Epidermal melanocyte (primary cell): ENCODE results near the gene FAM53C.
"Not testable (repeated sequence)": the region's sequence is repeated elsewhere in the genome, so short reads cannot be mapped to it uniquely, and the experiment has no call there.

ENCODE experiments used
- DNase-seq: peaks from one replicate; pipeline ENCODE4 v3.0.0; 2011; ENCODE audit warnings: low spot score; ENCODE audit not compliant: insufficient read length

The FAM53C gene

DNA sequence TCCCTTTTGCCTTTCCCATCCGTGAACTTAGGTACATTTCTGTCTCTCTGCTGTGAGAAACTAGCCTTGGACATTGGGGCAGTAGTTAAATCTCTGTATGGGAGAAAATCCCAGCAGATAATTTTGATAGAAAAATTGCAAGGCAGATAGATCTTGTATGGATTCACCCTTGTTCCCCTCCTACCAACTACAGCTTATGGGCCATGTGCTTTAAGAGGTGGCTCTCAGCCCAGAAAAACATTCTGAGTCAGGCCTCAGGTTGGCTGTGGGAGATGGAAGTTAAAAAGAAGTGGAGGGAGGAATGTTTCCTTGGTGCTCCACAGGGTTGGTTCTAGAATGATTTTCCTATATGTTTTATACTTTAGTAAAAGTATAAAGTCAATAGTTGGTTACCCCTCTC, 13.0 kb downstream of the FAM53C start:
- DNase-seq: no peak

DNA sequence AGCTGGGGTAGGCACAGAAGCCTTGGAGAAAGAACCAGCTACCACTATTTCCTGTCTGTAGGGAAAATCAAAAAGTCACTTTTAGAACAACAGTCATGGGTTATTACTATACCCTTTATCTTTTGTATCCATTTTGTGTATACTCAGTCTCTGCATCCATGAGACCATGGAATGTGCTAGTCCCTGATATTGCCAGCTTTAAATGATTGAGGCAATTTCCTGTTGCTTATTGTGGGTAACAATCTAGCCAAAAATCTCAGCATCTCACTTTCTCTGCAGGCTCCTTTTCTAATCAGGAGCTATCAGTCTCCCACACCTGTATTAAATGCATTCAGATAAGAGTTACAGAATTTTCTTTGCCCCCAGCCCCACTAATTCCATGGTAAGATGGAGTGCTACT, 13.5 kb downstream of the FAM53C start:
- DNase-seq: no peak

DNA sequence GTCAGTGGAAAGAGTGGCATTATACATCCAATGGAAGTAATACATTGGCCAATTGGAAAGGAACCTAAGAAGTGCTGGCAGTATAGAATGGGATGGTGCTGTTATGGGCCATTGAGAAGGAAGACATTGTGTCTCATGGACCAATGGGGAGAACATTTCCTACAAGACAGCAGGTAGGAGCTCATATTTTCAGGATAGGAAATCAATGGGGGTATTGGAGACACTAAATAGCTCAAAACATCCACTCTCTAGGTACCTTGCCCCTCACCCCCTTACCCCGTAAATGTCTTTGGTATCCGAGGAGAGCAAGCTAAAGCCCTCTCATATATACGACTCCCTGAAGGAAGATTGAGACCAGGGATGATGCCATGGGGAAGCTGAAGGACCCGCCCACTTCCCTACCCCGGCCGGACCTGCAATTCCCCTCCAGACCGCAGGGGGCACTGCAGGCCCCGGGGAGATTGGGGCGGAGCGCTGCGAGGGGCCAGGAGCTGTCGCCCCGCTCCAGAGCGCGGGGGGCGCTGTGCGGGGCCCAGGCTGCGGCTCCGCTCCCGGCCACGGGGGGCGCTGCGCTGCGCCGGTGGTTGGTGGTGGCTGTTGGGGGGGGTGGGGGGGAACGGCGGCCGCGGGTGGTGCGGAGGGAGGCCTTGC, 14.1 kb downstream of the FAM53C start, which contains the start of gene KDM3B:
Gene KDM3B (plus strand): TSS at position 615 of the 651 bp plus-strand sequence. CDS start 111 bp downstream, outside the sequence.
- peak; percentile 80 for DNase-seq

DNA sequence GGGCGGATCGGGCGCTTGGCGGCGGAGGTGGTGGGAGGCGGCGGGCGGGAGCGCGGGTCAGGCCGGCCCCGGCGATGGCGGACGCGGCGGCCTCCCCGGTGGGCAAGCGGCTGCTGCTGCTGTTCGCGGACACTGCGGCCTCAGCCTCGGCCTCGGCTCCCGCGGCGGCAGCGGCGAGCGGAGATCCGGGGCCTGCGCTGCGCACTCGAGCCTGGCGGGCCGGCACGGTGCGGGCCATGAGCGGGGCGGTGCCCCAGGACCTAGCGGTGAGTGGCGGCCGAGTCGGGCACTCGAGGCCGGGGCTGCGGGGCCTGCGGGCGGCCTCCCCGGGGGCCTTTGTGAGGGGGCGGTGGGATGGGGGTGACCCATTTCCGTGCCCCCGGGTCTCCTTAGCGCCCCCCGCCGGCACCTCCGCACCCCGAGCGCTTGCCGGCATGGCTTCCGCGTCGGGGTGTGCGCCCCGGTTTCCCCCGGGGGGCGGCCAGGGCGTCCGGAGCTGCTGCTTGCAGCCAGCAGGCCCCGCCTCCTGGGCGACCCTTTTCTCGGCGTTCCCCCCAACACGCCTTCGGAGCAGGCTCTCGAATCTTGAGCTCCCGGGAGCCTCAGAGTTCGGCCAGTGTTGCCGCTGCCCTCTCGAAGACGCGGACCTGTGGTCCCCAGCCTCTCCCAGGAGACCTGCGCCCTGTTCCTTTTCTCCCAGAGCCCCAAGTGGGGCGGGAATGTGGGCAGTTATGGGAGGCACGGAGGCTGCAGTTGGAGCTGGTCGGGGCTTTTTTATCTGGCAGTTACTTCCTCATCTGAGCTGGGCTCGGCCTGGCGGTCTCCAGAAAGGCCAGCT, 14.9 kb downstream of the FAM53C start:
- no peak for DNase-seq

DNA sequence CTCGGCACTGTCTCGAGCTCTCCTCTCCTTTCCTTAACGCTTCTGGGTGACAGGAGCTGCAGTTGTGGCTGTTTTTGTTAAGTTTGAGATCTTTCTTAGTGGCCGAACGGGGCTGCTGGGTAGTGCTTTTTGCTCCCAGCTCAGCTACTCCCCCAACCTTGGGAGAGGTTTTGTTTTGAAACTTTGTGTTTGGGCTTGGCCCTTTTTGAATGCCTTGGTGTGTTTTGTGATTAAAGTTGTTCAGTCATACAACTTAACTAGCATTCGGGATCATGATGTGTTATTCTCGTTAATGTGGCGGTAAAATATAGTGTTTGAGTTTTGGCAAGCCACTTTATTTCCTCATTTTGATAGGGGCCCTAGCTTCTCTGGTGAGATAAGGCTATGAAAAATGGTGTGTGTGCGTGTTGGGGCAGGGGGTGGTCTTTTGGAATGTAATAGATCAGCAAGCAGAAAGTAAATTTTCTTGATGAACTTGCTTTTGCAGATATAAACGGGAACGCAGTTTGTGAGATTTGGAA, 15.6 kb downstream of the FAM53C start:
- no peak for DNase-seq

DNA sequence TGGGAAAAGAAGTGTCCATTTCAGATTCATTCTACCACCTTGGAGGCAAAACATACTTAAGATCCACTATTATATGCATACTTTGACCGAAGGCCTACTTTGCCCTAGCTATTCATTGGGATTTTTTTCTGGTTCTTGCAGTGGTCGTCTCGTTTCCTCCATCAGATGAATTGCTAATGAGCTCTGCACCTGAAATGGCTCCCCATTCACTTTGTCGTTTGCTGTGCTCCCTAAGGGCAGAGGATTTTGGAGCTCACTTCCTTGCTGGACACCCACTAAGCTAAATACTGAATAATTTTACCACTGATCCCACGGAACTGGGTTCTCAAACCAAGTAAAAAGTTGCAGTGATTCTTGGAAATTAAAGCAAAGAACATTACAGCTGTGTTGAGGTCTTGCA, 16.3 kb downstream of the FAM53C start:
- DNase-seq: no peak

DNA sequence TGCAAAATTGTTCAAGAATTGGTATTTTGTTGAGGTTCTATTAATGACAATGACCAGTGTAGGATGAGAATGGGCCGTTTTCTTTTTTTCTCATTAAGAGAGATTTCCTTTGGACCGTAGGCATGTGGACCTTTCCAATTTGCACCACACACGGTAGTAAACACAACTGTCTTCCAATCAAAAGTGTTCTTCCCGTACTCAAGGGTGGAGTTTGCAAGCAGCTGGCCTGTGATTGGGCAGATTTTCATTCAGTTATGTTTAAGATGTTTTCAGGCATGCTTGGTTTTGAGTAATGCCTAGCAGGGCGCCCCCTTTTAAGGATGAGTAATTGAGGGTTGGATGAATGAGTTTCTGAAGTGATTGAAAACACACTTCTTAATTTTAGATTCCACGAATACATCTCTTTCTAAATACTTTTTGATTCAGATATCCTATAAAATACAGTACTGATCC, 16.9 kb downstream of the FAM53C start:
- peak; percentile 60 for DNase-seq

DNA sequence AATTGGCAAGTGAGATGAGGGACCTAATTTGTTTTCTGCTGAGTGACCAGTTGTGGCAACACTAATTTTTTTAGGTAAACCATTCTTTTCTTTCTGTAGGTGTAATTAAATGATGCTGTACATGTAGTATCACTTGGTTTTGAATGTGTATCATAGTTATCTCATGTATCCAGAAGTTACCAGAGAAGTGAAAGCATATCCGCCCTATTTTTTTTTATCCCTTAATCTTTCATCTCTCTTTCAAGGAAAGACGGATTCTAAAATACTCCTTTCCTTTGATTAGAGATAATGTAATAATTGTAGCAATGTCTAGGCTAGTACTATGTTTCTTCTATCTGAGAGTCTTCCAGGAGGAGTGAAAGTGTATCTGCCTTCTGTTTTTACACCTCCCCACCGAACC, 21.6 kb downstream of the FAM53C start:
- DNase-seq: no peak

DNA sequence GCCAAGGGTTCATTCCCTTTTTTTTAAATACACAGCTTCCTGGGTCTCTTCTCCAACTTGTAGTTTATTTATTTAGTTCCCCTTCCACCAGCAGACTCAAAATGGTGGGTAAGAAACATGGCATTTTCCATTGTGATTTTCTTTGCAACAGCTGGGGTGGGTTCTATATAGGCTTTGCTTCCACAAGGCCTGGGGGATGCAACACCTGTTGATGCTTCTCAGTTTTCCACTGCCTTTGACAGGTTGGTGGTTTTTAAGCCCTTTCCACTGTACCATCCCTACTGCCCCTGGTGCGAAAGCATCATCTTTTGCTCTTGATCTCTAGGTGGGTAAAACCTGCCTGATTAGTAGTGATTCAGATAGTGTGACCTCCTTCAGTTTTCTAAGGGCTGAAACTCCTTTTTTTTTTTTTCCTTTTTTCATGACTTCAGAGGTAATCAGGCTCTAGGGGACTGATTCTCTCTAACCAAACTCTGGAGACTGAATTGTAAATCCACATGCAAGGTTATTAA, 22.9 kb downstream of the FAM53C start:
- DNase-seq: no peak

DNA sequence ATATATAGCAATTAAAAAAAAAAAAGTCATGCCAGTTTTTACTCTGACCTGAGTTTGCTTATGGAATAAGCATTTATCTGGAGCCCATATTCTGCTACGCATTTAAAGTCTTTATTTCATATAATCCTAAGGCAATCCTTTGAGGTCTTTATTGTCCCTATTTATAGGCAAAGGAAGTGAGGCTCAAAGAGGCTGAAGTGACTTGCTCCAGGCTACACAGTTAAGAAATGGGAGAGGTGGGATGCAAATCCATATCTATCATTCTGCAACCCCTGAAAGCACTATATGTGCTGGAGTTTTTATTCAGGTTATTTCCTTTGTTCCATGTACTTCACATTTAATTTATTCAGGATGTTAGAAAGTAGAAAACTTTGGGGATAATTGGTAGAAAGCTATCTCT, 26.5 kb downstream of the FAM53C start:
- DNase-seq: no peak

DNA sequence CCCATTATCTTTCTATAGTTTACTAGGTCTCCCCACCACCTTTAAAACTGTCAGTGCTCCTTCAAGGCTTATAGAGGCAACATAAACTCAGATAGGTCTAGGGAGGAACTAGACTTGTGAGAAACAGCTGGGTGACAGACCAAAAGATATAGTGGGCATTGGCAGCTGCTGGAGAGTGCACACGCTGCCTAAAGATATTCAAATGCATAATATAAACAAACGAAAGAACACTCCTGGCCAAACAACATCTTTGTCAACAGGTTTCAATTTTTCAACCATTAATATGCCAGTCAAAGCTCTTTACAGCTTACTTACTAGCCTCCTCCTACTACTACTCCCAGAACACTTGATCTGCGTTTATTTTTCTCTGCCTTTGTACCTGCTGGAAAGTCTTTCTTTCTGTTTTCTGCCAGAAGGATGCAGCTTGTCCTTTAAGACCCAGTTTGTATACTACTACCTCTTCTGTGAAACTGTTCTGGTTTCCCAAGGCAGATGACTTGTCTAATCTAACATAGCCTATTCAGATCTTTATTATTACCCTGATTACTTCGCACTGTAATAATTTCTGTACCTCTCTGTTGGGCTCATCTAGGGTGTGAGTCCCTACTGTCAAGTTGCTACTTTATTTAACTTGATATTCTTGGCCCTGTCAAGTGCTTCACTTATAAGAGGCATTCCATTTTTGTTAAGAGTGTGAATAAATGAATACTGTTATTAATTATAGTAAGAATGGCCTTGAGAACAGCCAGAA, 28.7 kb downstream of the FAM53C start:
- no peak for DNase-seq

DNA sequence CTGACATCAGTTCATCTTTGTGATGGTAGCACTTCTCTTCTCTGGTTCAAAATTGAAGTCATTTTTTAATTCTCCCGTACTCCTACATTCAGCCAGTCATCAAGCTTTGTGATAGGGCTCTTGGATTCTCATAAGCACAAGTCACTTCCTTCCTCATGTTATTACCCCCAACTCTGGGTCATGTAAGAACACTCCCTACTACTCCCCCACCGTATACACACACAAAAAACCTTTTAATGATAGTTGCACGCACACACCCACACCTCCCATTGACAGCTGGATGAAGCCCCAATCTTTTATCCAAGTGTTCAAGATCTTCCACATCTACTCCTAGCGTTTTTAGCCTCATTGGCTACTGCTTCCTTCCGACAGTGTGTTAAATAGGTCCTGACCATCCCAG, 31.2 kb downstream of the FAM53C start:
- DNase-seq: no peak

DNA sequence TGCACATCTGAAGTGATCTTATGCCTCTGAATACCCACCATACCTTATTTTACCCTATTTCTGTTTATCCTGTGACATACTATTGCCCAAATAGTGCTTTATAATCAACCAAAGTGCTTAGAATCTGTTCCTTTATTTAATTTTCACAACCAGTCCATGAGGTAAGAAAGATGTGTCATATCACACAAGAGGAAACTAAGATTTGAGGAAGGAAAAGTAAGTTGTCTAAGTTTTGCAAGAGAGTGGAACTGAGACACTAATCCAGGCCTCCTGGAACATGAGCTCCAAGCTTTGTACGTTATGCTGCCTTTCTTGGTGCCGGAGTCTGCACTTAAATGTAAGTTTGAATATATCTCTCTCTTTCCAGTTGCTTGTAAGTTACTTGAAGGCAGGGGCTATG, 31.6 kb downstream of the FAM53C start:
- no peak for DNase-seq

DNA sequence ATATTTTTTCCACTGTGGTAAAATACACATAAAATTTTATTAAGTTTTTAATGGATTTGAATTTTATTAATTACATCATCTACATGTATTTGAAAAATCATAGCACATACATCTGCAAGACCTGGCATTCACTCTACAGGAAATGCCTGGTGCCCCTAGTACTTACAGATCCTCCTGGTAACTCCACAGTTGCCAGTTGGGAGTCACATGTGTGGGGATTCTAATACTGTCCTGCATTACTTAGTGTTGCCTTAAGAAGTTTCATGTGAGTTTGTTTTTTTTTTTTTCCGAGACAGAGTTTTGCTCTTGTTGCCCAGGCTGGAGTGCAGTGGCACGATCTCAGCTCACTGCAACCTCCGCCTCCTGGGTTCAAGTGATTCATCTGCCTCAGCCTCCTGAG, 32.5 kb downstream of the FAM53C start:
- no peak for DNase-seq

DNA sequence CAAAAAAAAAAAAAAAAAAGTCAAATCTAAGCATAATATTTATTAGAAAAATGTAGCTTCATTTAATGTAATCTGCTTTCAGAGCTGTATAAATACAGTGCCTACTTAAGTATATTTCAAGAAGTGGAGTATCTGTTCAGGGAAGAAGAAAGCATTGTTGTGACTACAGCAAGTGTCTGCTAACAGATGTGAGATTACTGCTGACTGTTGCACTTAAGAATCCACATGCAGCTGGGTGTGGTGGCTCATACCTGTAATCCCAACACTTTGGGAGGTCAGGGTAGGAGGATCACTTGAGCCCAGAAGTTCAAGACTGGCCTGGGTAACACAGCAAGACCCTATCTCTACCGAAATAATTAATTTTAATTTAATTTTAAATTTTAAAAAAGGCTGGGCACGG, 33.4 kb downstream of the FAM53C start:
- no peak for DNase-seq

DNA sequence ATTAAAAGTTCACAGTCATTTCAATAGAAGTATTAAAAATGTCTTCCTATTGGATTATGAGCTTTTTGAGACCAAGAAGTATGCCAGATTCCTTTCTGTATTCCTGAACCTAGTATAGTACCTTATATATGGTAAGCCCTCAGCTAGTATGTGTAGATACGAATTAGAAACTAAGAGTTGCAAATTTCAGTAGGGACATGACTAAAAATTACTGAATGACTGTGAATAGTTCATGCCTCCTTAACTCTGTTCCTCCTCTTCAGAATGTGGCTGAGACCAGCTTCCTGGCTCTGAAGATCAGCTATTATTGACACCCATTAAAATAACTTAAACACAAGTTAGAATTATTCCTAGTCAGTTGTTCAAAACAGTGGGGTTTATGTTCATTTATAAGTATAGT, 34.2 kb downstream of the FAM53C start:
- DNase-seq: no peak

DNA sequence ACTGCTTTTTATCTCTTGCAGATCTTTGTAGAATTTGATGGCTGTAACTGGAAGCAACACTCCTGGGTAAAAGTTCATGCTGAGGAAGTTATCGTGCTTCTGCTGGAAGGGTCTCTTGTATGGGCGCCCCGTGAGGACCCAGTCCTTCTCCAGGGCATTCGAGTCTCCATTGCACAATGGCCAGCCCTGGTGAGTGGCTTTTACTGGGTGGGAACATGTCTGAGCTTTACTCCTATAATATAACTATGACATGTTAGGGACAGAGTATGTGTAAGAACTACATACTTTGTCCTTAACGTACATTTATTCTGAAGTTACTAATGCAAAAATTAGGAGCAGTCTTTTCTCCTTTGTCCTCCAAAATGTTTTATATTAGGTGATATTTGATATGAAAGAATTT, 34.6 kb downstream of the FAM53C start:
- no peak for DNase-seq

DNA sequence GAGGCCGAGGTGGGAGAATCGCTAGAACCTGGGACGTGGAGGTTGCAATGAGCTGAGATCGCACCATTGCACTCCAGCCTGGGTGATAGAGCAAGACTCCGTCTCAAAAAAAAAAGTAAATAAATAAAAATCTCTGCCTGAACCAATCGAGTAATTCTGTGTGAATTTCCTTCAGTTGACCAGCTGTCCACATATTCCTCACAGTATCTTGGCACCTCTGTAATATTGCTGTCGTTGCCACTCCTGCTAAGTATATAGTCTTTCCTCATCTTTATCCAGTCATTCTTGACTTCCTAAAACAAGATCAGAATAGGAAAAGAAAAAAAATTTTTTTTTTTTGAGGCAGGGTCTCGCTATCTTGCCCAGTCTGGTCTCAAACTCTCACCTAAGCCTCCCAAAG, 44.3 kb downstream of the FAM53C start:
- no peak for DNase-seq

DNA sequence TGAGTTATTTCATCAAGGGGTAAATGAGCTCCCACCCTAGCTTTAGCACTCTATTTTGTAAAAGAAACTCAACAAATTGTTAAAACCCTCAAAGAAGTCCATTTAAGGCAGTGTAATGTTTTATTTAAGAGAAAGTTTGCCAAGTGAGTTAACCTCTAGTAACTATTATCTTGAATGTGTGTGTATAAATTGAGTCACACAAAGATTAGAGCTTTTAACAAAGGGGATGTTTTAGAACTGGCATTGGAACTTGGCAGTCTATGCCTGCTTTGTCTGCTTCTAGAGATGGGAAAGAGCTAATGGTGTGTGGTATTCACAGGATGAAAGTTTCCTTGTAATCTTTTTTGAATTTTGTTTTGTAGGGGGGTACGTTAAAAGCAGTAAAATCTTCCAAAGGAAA, 47.6 kb downstream of the FAM53C start:
- DNase-seq: no peak

DNA sequence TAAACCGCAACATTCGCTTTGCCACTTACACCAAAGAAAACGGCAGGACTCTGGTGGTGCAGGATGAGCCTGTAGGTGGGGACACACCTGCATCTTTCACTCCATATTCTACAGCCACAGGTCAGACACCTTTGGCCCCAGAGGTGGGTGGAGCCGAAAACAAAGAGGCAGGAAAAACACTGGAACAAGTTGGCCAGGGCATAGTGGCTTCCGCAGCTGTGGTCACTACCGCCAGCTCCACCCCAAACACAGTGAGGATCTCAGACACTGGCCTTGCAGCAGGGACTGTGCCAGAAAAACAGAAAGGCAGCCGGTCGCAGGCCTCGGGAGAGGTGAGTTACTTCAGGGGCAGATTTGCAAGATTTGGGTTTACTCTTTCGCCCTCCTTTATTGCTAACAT, 48.2 kb downstream of the FAM53C start:
- DNase-seq: no peak

DNA sequence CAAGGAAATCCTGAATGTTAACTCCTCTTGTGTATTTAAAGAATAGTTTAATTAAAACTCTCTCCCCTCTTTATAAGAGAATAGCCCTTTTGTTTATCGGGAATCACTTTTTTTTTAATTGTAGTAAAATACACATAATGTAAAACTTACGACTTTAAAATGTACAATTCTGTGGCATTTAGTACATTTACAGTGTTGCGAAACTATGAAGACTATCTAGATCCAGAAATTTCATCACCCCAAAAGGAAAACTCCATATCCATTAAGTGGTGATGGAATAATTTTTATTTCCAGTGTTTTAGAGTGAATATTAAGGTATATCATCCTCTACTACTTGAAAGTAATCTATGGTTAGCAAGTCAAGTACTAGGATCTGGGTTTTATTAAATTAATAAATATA, 51.3 kb downstream of the FAM53C start:
- DNase-seq: no peak

DNA sequence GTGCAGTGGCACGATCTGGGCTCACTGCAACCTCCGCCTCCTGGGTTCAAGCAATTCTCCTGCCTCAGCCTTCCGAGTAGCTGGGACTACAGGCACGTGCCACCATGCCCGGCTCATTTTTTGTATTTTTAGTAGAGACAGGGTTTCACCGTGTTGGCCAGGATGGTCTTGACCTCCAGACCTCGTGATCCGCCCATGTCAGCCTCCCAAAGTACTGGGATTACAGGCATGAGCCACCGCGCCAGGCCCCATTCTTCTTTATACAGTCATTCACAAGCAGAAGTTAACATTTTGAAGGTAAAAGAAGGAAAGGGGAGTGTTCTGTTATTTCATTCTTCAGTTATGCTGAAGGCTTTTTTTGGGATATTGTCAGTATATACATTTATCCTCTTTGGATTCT, 51.8 kb downstream of the FAM53C start:
- not testable (repeated sequence) for DNase-seq
